SK-N-SH treated with all-trans-retinoic acid at 6 μM for 48 hours (cell line): ENCODE results near the gene GNRH2.
"Not testable (repeated sequence)": the region's sequence is repeated elsewhere in the genome, so short reads cannot be mapped to it uniquely, and the experiment has no call there.

ENCODE experiments used
- ATAC-seq: fragments of 200-7000 bp; cut with Tn5 transposase; 3 replicates; pipeline ENCODE4 v1.9.1; 2020; ENCODE audit warnings: mild to moderate bottlenecking, moderate library complexity
- ARNTL ChIP-seq: fragments of 450-650 bp; formaldehyde crosslinking; IDR thresholded peaks from 2 replicates; pipeline ENCODE4 v1.5.0; 2020; ENCODE audit warnings: low read depth, mild to moderate bottlenecking, moderate library complexity, borderline replicate concordance
- CSDC2 ChIP-seq: fragments of 250-450 bp; sonication (Bioruptor Pico); IDR thresholded peaks from 2 replicates; pipeline ENCODE4 v1.5.0; 2020; ENCODE audit warnings: mild to moderate bottlenecking, moderate library complexity
- ESRRG ChIP-seq: fragments of 250-450 bp; sonication (Bioruptor Pico); IDR thresholded peaks from 2 replicates; pipeline ENCODE4 v1.6.1; 2021; ENCODE audit warnings: mild to moderate bottlenecking
- GLIS3 ChIP-seq: fragments of 250-450 bp; sonication (Bioruptor Pico); IDR thresholded peaks from 2 replicates; pipeline ENCODE4 v1.5.0; 2020; ENCODE audit warnings: mild to moderate bottlenecking, moderate library complexity
- ISL1 ChIP-seq: fragments of 250-450 bp; sonication (Bioruptor Pico); IDR thresholded peaks from 2 replicates; pipeline ENCODE4 v2.1.2; 2022; ENCODE audit warnings: mild to moderate bottlenecking, moderate library complexity
- PPARA ChIP-seq: fragments of 250-450 bp; sonication (Bioruptor Pico); IDR thresholded peaks from 2 replicates; pipeline ENCODE4 v1.5.0; 2020; ENCODE audit warnings: mild to moderate bottlenecking, borderline replicate concordance
- RARB ChIP-seq: fragments of 250-450 bp; sonication (Bioruptor Pico); IDR thresholded peaks from 2 replicates; pipeline ENCODE4 v1.8.0; 2021; ENCODE audit warnings: mild to moderate bottlenecking, moderate library complexity
- SNAI2 ChIP-seq: fragments of 250-450 bp; sonication (Bioruptor Pico); IDR thresholded peaks from 2 replicates; pipeline ENCODE4 v1.5.0; 2020; ENCODE audit warnings: mild to moderate bottlenecking, moderate library complexity
- TCF4 ChIP-seq: fragments of 250-450 bp; sonication (Bioruptor Pico); IDR thresholded peaks from 2 replicates; pipeline ENCODE4 v1.8.0; 2021; ENCODE audit warnings: mild to moderate bottlenecking, moderate library complexity, borderline replicate concordance
- TOX ChIP-seq: fragments of 250-450 bp; sonication (Bioruptor Pico); IDR thresholded peaks from 2 replicates; pipeline ENCODE4 v1.8.0; 2021; ENCODE audit warnings: mild to moderate bottlenecking, moderate library complexity, borderline replicate concordance
- ZC3H10 ChIP-seq: fragments of 250-450 bp; sonication (Bioruptor Pico); IDR thresholded peaks from 2 replicates; pipeline ENCODE4 v1.5.1; 2021; ENCODE audit warnings: mild to moderate bottlenecking, moderate library complexity
- ZFP3 ChIP-seq: fragments of 250-450 bp; sonication (Bioruptor Pico); IDR thresholded peaks from 2 replicates; pipeline ENCODE4 v1.5.0; 2020; ENCODE audit warnings: mild to moderate bottlenecking, moderate library complexity
- ZNF8 ChIP-seq: fragments of 450-650 bp; formaldehyde crosslinking; IDR thresholded peaks from 2 replicates; pipeline ENCODE4 v1.5.0; 2020; ENCODE audit warnings: mild to moderate bottlenecking, moderate library complexity
- TF ChIP-seq, protein P1 (sequence below): fragments of 250-450 bp; sonication (Bioruptor Pico); IDR thresholded peaks from 2 replicates; pipeline ENCODE4 v1.8.0; 2020; ENCODE audit warnings: mild to moderate bottlenecking, moderate library complexity, borderline replicate concordance
- TF ChIP-seq, protein P2 (sequence below): fragments of 250-450 bp; sonication (Bioruptor Pico); IDR thresholded peaks from 2 replicates; pipeline ENCODE4 v1.8.0; 2021; ENCODE audit warnings: low read depth, mild to moderate bottlenecking, moderate library complexity, borderline replicate concordance
- TF ChIP-seq, protein P3 (sequence below): fragments of 250-450 bp; sonication (Bioruptor Pico); IDR thresholded peaks from 2 replicates; pipeline ENCODE4 v1.5.1; 2021; ENCODE audit warnings: mild to moderate bottlenecking, moderate library complexity
- TF ChIP-seq, protein P4 (sequence below): fragments of 250-450 bp; sonication (Bioruptor Pico); IDR thresholded peaks from 2 replicates; pipeline ENCODE4 v1.5.0; 2020; ENCODE audit warnings: mild to moderate bottlenecking, moderate library complexity
- TF ChIP-seq, protein P5 (sequence below): fragments of 250-450 bp; sonication (Bioruptor Pico); IDR thresholded peaks from 2 replicates; pipeline ENCODE4 v1.5.1; 2020; ENCODE audit warnings: low read depth, mild to moderate bottlenecking, moderate library complexity

The GNRH2 gene

DNA sequence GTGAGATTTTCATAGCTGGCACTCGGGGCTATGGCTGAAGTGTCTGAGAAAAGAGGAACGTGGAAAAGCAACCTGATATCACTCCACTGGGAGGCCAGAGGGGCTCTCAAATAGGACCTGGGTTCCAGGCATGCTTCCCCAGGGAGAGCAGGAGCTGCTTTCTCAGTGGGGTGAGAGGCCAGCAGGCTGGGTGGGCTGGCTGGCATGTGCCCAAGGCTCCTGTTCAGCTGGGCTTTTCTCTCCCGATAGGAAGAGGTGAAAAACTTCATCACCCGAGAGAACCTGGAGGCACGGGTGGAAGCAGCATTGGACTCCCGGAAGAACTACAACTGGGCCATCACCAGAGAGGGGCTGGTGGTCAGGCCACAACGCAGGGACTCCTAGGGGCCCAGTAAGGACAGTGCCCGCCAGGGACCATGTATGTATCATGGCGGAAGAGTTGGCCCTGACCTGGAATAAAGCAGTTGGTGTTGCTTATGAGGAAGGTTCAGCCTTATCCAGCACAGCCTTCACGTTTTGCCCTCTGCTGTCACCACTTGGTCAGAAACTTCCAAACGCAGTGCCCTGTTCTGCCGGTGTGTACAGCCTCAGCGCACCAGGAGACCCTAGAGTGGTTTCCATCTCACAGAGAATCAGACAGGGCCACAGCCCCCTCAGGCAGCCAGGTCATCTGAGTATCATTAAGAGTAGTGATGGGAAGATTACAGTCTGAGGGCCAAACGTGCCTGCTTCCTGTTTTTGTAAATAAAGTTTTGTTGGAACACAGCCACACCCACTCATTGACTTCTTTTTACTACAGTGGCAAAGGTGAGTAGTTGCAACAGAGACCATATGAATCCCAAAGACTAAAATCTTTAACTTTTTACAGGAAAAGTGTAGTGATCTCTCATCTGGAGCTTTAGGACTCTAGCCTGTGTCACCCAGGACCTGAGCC is 4.3 kb downstream of the GNRH2 start (continued):
- TF ChIP-seq, protein P1, sequence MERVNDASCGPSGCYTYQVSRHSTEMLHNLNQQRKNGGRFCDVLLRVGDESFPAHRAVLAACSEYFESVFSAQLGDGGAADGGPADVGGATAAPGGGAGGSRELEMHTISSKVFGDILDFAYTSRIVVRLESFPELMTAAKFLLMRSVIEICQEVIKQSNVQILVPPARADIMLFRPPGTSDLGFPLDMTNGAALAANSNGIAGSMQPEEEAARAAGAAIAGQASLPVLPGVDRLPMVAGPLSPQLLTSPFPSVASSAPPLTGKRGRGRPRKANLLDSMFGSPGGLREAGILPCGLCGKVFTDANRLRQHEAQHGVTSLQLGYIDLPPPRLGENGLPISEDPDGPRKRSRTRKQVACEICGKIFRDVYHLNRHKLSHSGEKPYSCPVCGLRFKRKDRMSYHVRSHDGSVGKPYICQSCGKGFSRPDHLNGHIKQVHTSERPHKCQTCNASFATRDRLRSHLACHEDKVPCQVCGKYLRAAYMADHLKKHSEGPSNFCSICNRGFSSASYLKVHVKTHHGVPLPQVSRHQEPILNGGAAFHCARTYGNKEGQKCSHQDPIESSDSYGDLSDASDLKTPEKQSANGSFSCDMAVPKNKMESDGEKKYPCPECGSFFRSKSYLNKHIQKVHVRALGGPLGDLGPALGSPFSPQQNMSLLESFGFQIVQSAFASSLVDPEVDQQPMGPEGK (CRISPR knock-in tag): no peak
- TF ChIP-seq ISL1: no peak
- no peak for TF ChIP-seq ZNF8 (CRISPR knock-in tag)
- TF ChIP-seq ZC3H10 (CRISPR knock-in tag): no peak

DNA sequence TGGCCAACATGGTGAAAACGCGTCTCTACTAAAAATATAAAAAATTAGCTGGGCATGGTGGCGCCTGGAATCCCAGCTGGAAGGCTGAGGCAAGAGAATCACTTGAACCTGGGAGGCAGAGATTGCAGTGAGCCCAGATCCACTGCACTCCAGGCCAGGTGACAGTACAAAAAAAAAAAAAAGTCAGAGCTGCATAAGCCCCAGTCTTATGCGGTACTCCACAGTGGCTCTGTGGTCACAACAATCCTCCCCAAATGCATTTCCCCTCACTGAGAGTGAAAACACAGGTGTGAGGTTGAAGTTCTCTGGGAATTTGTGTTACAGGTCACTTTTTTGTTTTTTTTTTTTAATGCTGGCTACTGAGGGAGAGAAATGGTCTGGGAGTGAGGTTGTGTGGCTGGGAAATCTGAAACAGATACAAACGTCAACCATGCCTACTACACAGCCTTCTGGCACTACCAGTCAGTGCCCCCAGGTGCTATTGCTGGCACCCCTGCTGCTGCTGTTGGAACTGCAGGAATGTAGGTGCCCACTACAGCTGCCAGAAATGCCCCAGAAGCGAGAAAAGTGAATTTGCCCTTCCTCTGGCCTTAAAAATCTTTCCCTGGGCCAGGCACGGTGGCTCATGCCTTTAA is 8.1 kb downstream of the GNRH2 start:
- 0 out of 3 replicates have a peak, but pooled peaks have one; percentile 18 for ATAC-seq
- TF ChIP-seq GLIS3 (CRISPR knock-in tag) (no peak), ESRRG (CRISPR knock-in tag) (no peak), ISL1 (no peak), ARNTL (CRISPR knock-in tag) (no peak)
- TF ChIP-seq, protein P2, sequence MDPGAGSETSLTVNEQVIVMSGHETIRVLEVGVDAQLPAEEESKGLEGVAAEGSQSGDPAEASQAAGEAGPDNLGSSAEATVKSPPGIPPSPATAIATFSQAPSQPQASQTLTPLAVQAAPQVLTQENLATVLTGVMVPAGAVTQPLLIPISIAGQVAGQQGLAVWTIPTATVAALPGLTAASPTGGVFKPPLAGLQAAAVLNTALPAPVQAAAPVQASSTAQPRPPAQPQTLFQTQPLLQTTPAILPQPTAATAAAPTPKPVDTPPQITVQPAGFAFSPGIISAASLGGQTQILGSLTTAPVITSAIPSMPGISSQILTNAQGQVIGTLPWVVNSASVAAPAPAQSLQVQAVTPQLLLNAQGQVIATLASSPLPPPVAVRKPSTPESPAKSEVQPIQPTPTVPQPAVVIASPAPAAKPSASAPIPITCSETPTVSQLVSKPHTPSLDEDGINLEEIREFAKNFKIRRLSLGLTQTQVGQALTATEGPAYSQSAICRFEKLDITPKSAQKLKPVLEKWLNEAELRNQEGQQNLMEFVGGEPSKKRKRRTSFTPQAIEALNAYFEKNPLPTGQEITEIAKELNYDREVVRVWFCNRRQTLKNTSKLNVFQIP: no peak
- TF ChIP-seq, protein P3, sequence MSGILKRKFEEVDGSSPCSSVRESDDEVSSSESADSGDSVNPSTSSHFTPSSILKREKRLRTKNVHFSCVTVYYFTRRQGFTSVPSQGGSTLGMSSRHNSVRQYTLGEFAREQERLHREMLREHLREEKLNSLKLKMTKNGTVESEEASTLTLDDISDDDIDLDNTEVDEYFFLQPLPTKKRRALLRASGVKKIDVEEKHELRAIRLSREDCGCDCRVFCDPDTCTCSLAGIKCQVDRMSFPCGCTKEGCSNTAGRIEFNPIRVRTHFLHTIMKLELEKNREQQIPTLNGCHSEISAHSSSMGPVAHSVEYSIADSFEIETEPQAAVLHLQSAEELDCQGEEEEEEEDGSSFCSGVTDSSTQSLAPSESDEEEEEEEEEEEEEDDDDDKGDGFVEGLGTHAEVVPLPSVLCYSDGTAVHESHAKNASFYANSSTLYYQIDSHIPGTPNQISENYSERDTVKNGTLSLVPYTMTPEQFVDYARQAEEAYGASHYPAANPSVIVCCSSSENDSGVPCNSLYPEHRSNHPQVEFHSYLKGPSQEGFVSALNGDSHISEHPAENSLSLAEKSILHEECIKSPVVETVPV: no peak
- TF ChIP-seq, protein P4, sequence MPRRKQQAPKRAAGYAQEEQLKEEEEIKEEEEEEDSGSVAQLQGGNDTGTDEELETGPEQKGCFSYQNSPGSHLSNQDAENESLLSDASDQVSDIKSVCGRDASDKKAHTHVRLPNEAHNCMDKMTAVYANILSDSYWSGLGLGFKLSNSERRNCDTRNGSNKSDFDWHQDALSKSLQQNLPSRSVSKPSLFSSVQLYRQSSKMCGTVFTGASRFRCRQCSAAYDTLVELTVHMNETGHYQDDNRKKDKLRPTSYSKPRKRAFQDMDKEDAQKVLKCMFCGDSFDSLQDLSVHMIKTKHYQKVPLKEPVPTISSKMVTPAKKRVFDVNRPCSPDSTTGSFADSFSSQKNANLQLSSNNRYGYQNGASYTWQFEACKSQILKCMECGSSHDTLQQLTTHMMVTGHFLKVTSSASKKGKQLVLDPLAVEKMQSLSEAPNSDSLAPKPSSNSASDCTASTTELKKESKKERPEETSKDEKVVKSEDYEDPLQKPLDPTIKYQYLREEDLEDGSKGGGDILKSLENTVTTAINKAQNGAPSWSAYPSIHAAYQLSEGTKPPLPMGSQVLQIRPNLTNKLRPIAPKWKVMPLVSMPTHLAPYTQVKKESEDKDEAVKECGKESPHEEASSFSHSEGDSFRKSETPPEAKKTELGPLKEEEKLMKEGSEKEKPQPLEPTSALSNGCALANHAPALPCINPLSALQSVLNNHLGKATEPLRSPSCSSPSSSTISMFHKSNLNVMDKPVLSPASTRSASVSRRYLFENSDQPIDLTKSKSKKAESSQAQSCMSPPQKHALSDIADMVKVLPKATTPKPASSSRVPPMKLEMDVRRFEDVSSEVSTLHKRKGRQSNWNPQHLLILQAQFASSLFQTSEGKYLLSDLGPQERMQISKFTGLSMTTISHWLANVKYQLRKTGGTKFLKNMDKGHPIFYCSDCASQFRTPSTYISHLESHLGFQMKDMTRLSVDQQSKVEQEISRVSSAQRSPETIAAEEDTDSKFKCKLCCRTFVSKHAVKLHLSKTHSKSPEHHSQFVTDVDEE (CRISPR knock-in tag): no peak

DNA sequence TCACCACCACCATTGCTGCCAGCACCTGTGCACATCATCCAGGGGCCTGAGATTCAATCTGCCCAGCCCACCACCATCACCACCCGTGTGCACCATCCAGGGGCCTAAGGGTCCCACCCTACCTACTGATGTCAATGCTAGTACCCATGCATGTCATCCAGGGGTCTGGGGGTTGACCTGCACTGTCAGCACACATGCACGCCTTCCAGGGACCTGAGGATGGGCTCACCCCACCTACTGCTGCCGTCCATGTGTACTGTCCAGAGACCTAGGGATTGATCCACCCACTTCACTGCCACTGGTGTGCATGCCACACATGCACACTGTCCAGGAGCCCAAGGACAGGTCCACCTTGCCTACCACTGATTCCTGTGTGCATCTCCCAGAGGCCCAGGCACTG is 16.1 kb downstream of the GNRH2 start:
- ATAC-seq: no peak
- TF ChIP-seq SNAI2 (CRISPR knock-in tag): no peak
- TF ChIP-seq TOX (CRISPR knock-in tag): no peak
- TF ChIP-seq CSDC2 (CRISPR knock-in tag): no peak
- TF ChIP-seq, protein P1 (CRISPR knock-in tag): no peak
- no peak for TF ChIP-seq ZNF8 (CRISPR knock-in tag)
- TF ChIP-seq TCF4 (CRISPR knock-in tag): no peak
- TF ChIP-seq PPARA (CRISPR knock-in tag): no peak
- TF ChIP-seq, protein P2: no peak
- no peak for TF ChIP-seq RARB (CRISPR knock-in tag)
- no peak for TF ChIP-seq ESRRG (CRISPR knock-in tag)
- TF ChIP-seq, protein P5, sequence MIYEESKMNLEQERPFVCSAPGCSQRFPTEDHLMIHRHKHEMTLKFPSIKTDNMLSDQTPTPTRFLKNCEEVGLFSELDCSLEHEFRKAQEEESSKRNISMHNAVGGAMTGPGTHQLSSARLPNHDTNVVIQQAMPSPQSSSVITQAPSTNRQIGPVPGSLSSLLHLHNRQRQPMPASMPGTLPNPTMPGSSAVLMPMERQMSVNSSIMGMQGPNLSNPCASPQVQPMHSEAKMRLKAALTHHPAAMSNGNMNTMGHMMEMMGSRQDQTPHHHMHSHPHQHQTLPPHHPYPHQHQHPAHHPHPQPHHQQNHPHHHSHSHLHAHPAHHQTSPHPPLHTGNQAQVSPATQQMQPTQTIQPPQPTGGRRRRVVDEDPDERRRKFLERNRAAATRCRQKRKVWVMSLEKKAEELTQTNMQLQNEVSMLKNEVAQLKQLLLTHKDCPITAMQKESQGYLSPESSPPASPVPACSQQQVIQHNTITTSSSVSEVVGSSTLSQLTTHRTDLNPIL (CRISPR knock-in tag): no peak
- TF ChIP-seq, protein P3: no peak
- TF ChIP-seq GLIS3 (CRISPR knock-in tag): no peak
- no peak for TF ChIP-seq ZFP3

DNA sequence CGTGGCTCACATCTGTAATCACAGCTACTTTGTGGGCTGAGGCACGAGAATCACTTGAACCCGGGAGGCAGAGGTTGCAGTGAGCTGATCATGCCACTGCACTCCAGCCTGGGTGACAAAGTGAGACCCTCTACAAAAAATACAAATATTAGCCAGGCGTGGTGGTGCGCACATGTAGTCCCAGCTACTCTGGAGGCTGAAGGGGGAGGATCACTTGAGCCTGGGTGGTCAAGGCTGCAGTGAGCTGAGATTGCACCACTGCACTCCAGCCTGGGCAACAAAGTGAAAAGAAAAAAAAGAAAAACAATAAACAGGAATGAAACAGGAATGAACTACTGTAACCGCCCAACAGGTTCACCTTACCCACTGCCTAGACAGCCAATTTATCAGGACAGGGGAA is 20.7 kb downstream of the GNRH2 start:
- ATAC-seq: not testable (repeated sequence)
